H1 (cell line): ENCODE results near the gene CAB39L. TPM values are rescaled to one million over a fixed set of nuclear protein-coding genes. Genes with fewer than 3 reads are reported as not detected.
A peak's percentile ranks its signal among the peaks of the same experiment; 100 is the strongest.

Source experiments
- CTCF ChIA-PET: fragments of 300-600 bp; sonication (Branson Sonifier 250); formaldehyde crosslinking; loops from one replicate; lab custom pipeline; 2021; ENCODE audit not compliant: partially characterized antibody; lab: Charles Lee
- POLR2A ChIA-PET: fragments of 300-600 bp; sonication (Branson Sonifier 250); formaldehyde crosslinking; loops from one replicate; lab custom pipeline; 2021; ENCODE audit warnings: inconsistent platforms; ENCODE audit not compliant: partially characterized antibody; lab: Charles Lee
- DNase-seq, 2 experiments: peaks; one replicate each; pipeline versions ENCODE4 v3.0.0 to v3.0.0-alpha.2; 2010 to 2022; ENCODE audit warnings: low spot score in 2 of 2, low read depth in 1 of 2, mixed read lengths in 1 of 2
- FAIRE-seq: peaks from 2 replicates; lab custom pipeline; 2011; peaks lifted over from hg19 to GRCh38; lab: Jason Lieb, UNC
- H2AFZ ChIP-seq: 2 replicates; pipeline ENCODE4 v1.8.1; 2012; ENCODE audit warnings: low read length, inconsistent platforms
- H2AK5ac ChIP-seq: 2 replicates; pipeline ENCODE4 v1.6.1; 2013; ENCODE audit warnings: low read depth, low read length
- H2BK120ac ChIP-seq: replicated peaks from 2 replicates; pipeline ENCODE3; 2013; ENCODE audit warnings: low read depth, low read length, inconsistent platforms
- H2BK12ac ChIP-seq: 2 replicates; pipeline ENCODE4 v1.6.1; 2013; ENCODE audit warnings: low read depth, low read length
- H2BK15ac ChIP-seq: 2 replicates; pipeline ENCODE4 v1.6.1; 2013; ENCODE audit warnings: low read length
- H2BK20ac ChIP-seq: 2 replicates; pipeline ENCODE4 v1.6.1; 2013; ENCODE audit warnings: low read length
- H2BK5ac ChIP-seq: 2 replicates; pipeline ENCODE4 v1.6.1; 2013; ENCODE audit warnings: low read depth, low read length
- H3K14ac ChIP-seq: 2 replicates; pipeline ENCODE4 v1.6.1; 2013; ENCODE audit warnings: inconsistent platforms; ENCODE audit not compliant: insufficient read length
- H3K18ac ChIP-seq: 2 replicates; pipeline ENCODE4 v1.6.1; 2013; ENCODE audit warnings: low read length; ENCODE audit errors: extremely low read depth
- H3K23ac ChIP-seq: 2 replicates; pipeline ENCODE4 v1.6.1; 2013; ENCODE audit warnings: inconsistent platforms; ENCODE audit not compliant: insufficient read length
- H3K23me2 ChIP-seq: 2 replicates; pipeline ENCODE4 v1.6.1; 2013; ENCODE audit warnings: low read depth, low read length
- H3K27ac ChIP-seq: 2 replicates; pipeline ENCODE4 v1.6.1; 2011; ENCODE audit warnings: low read depth, low read length, inconsistent platforms
- H3K27me3 ChIP-seq, 4 experiments: replicated peaks in 1 of 4; 1 replicate in 1 of 4; 2 replicates in 3 of 4; pipeline versions ENCODE4 v1.6.1 to v1.8.1; 2011 to 2013; ENCODE audit warnings: low read length in 3 of 4, mild to moderate bottlenecking in 3 of 4, inconsistent platforms in 2 of 4, mixed read lengths in 2 of 4, moderate library complexity in 1 of 4; ENCODE audit not compliant: control insufficient read depth in 3 of 4, insufficient read depth in 3 of 4; ENCODE audit errors: extremely low read depth in 1 of 4
- H3K36me3 ChIP-seq, 4 experiments: 2 replicates each; pipeline versions ENCODE4 v1.6.1 to v1.8.1; 2011 to 2013; ENCODE audit warnings: mild to moderate bottlenecking in 4 of 4, low read length in 3 of 4, moderate library complexity in 2 of 4, control low read depth in 1 of 4, inconsistent platforms in 1 of 4; ENCODE audit not compliant: insufficient read depth in 4 of 4, control insufficient read depth in 2 of 4
- H3K4ac ChIP-seq: replicated peaks from 2 replicates; pipeline ENCODE3; 2013; ENCODE audit warnings: low read length, low read depth, mixed read lengths, inconsistent platforms; ENCODE audit not compliant: insufficient read length
- H3K4me1 ChIP-seq, 4 experiments: replicated peaks in 1 of 4; 1 replicate in 1 of 4; 2 replicates in 3 of 4; pipeline versions ENCODE4 v1.6.1 to v1.8.1; 2011 to 2013; ENCODE audit warnings: low read length in 3 of 4, inconsistent platforms in 2 of 4, mixed read lengths in 1 of 4; ENCODE audit not compliant: insufficient read depth in 4 of 4, control insufficient read depth in 3 of 4
- H3K4me2 ChIP-seq, 2 experiments: 2 replicates each; pipeline versions ENCODE4 v1.6.1 to v1.8.1; 2011 to 2013; ENCODE audit warnings: low read depth in 2 of 2, low read length in 2 of 2, control low read depth in 1 of 2, inconsistent platforms in 1 of 2, mild to moderate bottlenecking in 1 of 2; ENCODE audit not compliant: insufficient read depth in 1 of 2
- H3K4me3 ChIP-seq, 4 experiments: fragments of 200-600, 300-600 bp in 1 of 4; sonication (generic), shearing (Covaris generic), sonication (Bioruptor Twin) in 1 of 4; 2 replicates each; pipeline versions ENCODE4 v1.5.1 to v1.8.1; 2011 to 2016; ENCODE audit warnings: low read length in 4 of 4, low read depth in 3 of 4, control low read depth in 2 of 4, inconsistent platforms in 2 of 4, mild to moderate bottlenecking in 2 of 4, mixed read lengths in 1 of 4, moderate library complexity in 1 of 4; ENCODE audit not compliant: insufficient read depth in 2 of 4; ENCODE audit errors: extremely low read depth in 1 of 4
- H3K56ac ChIP-seq: replicated peaks from 2 replicates; pipeline ENCODE3; 2013; ENCODE audit warnings: low read depth, mild to moderate bottlenecking, mixed read lengths, low read length, inconsistent platforms; ENCODE audit not compliant: insufficient read length
- H3K79me1 ChIP-seq: 2 replicates; pipeline ENCODE4 v1.6.1; 2013; ENCODE audit warnings: low read depth, low read length, control low read depth
- H3K79me2 ChIP-seq, 2 experiments: 2 replicates each; pipeline versions ENCODE4 v1.6.1 to v1.8.1; 2012 to 2013; ENCODE audit warnings: low read length in 2 of 2, mild to moderate bottlenecking in 2 of 2, inconsistent platforms in 1 of 2; ENCODE audit not compliant: insufficient read depth in 2 of 2, control insufficient read depth in 1 of 2
- H3K9ac ChIP-seq, 4 experiments: replicated peaks in 1 of 4; 1 replicate in 1 of 4; 2 replicates in 3 of 4; pipeline versions ENCODE4 v1.6.1 to v1.8.1; 2011 to 2013; ENCODE audit warnings: low read depth in 3 of 4, low read length in 3 of 4, control low read depth in 2 of 4, mild to moderate bottlenecking in 2 of 4, moderate library complexity in 2 of 4, inconsistent platforms in 1 of 4; ENCODE audit errors: extremely low read depth in 1 of 4
- H3K9me3 ChIP-seq, 2 experiments: 2 replicates each; pipeline versions ENCODE4 v1.6.1 to v1.8.1; 2012 to 2013; ENCODE audit warnings: mild to moderate bottlenecking in 2 of 2, moderate library complexity in 2 of 2, control low read depth in 1 of 2, inconsistent platforms in 1 of 2, low read depth in 1 of 2, low read length in 1 of 2, mixed read lengths in 1 of 2; ENCODE audit not compliant: insufficient read depth in 2 of 2
- H4K20me1 ChIP-seq, 2 experiments: replicated peaks in 1 of 2; 2 replicates each; pipeline versions ENCODE3 to v1.8.1; 2011 to 2013; ENCODE audit warnings: inconsistent platforms in 2 of 2, low read length in 2 of 2, mild to moderate bottlenecking in 1 of 2; ENCODE audit not compliant: insufficient read depth in 2 of 2, control insufficient read depth in 1 of 2
- H4K5ac ChIP-seq: 2 replicates; pipeline ENCODE4 v1.6.1; 2013; ENCODE audit warnings: low read length, low read depth, mixed read lengths, inconsistent platforms; ENCODE audit not compliant: insufficient read length
- H4K8ac ChIP-seq: 2 replicates; pipeline ENCODE4 v1.8.0; 2013; ENCODE audit warnings: mild to moderate bottlenecking, moderate library complexity, low read length, inconsistent platforms; ENCODE audit not compliant: insufficient read depth; ENCODE audit errors: extremely low read depth
- H4K91ac ChIP-seq: replicated peaks from 2 replicates; pipeline ENCODE3; 2013; ENCODE audit warnings: low read length, mixed read lengths, inconsistent platforms; ENCODE audit not compliant: insufficient read length
- EZH2 ChIP-seq: fragments of 200-600 bp; sonication (generic); IDR thresholded peaks from 2 replicates; pipeline ENCODE4 v1.7.1; 2012; ENCODE audit warnings: low read depth, mild to moderate bottlenecking, moderate library complexity, low read length, inconsistent platforms; ENCODE audit not compliant: severe bottlenecking
- HDAC2 ChIP-seq, 2 experiments: fragments of 300-600 bp in 1 of 2; sonication (generic) in 1 of 2; IDR thresholded peaks; 2 replicates each; pipeline ENCODE4 v1.6.1; 2011 to 2012; ENCODE audit warnings: low read depth in 2 of 2, low read length in 2 of 2, mild to moderate bottlenecking in 2 of 2, moderate library complexity in 2 of 2, borderline replicate concordance in 1 of 2, inconsistent platforms in 1 of 2
- TBP ChIP-seq: IDR thresholded peaks from 2 replicates; pipeline ENCODE4 v1.6.1; 2011; ENCODE audit warnings: low read depth, low read length, improper control_type of control experiment
- TCF12 ChIP-seq: IDR thresholded peaks from 2 replicates; pipeline ENCODE4 v1.6.1; 2011; ENCODE audit warnings: low read depth, mild to moderate bottlenecking, low read length
- WGBS, 2 experiments: shearing (Covaris generic) in 1 of 2; methylation state at CpG; one replicate each; pipeline versions ENCODE4 v1.1.6 to v1.1.7; 2013 to 2015; ENCODE audit warnings: low lambda C conversion rate in 2 of 2, mixed read lengths in 2 of 2, inconsistent platforms in 1 of 2, low coverage in 1 of 2, missing lambda C conversion rate in 1 of 2; ENCODE audit not compliant: insufficient replicate concordance in 2 of 2, insufficient coverage in 1 of 2, insufficient read length in 1 of 2; ENCODE audit errors: extremely low coverage in 1 of 2, missing lambda C conversion rate in 1 of 2; 5-methylcytosine and 5-hydroxymethylcytosine counted together
- polyA plus RNA-seq, 7 experiments: library from polyadenylated mRNA; depleted of rRNA in 3 of 7; stranded (reverse) in 5 of 7; unstranded in 2 of 7; fragments of >200 nt in 5 of 7; fragments of 200-250 nt in 2 of 7; gene quantifications; 1 replicate in 5 of 7; 2 replicates in 1 of 7; 4 replicates in 1 of 7; pipeline versions ENCODE4 v1.2.1 to v1.2.3, GENCODE V29; 2011 to 2013; ENCODE audit warnings: missing spikeins in 2 of 7, mixed read lengths in 2 of 7
- total RNA-seq: library from RNA; stranded (reverse); fragmentation: NEBNext Ultra II Directional; extraction: Animal tissue kit (Norgen Biotek cat#: 25700); gene quantifications from 2 replicates; pipeline ENCODE4 v1.2.1, GENCODE V29; 2021

The CAB39L gene
- total and polyA plus RNA-seq, 2 of the 8 experiments (the other 6 are each of a cell fraction or from before 2014, with no cell fraction given): 2.5 to 4.8 TPM

DNA sequence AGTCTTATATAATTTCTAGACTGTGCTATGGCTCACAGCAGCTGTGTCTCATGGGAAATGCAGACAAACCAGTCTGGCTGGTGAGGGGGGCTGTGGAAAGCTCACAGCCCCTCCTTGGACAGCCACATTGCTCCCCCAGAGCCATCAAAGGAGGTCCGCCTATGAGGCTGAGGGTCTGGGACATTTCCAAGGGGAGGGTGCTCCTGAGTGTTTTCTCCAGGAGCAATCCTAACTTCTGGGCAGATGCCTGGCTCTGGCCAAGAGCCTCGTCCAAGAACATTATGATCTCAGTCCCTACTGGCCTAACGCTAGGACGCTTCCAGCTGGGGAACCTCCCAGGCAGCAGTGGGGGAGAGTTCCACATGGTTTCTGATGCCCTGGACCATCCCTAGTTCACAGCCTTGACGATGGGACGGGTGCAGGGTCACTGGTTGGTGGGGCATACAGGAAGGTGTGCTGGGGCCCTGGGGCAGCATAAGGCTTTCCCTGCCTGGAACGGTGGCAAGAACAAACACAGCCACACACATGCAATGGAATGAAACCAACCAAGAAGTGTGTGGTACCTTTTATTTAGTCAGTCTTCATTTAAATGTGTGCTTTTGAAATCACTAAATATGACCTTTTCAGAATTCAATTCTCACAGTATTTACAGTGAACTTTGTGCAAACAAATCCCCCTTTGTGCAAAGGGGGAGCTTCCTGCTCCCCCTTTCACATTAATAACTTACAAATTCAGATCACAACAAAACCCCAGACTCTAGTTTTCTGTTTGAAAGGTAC, 135.6 kb downstream of the CAB39L start:
- Histone ChIP-seq H3K23me2 (no peaks in the 10 kb centered on the region), H2BK120ac (no peak overlapping the region), H3K23ac (no peak overlapping the region), H3K4me1 (peaks cover 0 to 3% (median 1%) of the 10 kb centered on the region in 4 experiments; a peak in 1 of 7 replicates), H3K79me2 (no peaks in the 10 kb centered on the region), H4K91ac (no peak overlapping the region), H3K56ac (no peak overlapping the region)
- DNase-seq: no peak
- FAIRE-seq: no peak
- no peak for TF ChIP-seq EZH2
- TF ChIP-seq TBP: no peak
- TF ChIP-seq HDAC2 (IDR thresholded peaks at IDR 0.05; ENCODE audit: borderline replicate concordance in 1 of 2, low read depth in 2 of 2, low read length in 2 of 2): no peak
- no peak for TF ChIP-seq TCF12
- TF ChIP-seq, all 59 proteins: peak for 0
- Histone ChIP-seq H2BK15ac (no peak overlapping the region), H3K18ac (no peak overlapping the region), H3K14ac (no peak overlapping the region), H4K8ac (0 out of 2 replicates have a peak overlapping the region, but pooled peaks have one; percentile 31), H2BK20ac (no peak overlapping the region), H3K27ac (no peak overlapping the region), H3K9ac (no peak overlapping the region), H2BK12ac (no peak overlapping the region), H3K4me2 (no peak overlapping the region), H4K20me1 (no peaks in the 10 kb centered on the region), H2AK5ac (no peak overlapping the region), H3K36me3 (no peaks in the 10 kb centered on the region), H4K5ac (no peak overlapping the region), H3K79me1 (no peaks in the 10 kb centered on the region), H2AFZ (no peak overlapping the region), H3K4me3 (no peak overlapping the region), H3K4ac (no peak overlapping the region), H2BK5ac (no peak overlapping the region), H3K27me3 (no peaks in the 10 kb centered on the region), H3K9me3 (no peaks in the 10 kb centered on the region)
- ChIA-PET POLR2A (no interaction called here), CTCF (interaction anchor here (1.4 kb wide), 1 partner anchor 8 kb away, joined by 3 read pairs; no protein-coding TSS in a partner anchor)
- WGBS, 2 experiments: 90% methylated on average over 7 of the region's 7 CpGs; no CpG with 5 or more reads in 1 of the 2 experiments
